Measurements from ENCODE around the gene NEUROD6.
A peak's percentile ranks its signal among the peaks of the same experiment; 100 is the strongest.

Gene NEUROD6

DNA sequence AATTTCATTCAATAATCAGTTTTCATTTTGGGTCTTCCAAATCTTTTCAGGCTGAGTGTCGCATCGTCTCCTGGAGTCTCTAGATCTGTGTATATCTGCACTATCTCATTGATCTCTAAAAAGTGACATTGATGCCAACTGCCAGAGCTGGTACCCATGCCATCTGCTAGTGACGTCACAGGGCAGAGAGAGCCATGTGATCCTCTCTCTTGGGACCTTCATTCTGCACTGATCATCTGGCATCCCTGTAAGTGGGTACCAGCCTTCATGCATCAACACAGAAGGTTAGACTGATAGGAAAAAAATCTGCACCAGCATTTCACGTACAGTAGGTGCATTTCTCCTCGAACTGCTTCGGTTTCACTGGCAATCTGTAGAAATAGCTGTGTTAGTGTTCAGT is at the start of gene NEUROD6:
NEUROD6 (minus strand) TSS at position 124 of the 400 bp plus-strand sequence. CDS start 1,458 bp downstream, outside the sequence.
- DNase-seq (ENCODE audit: low read depth), result no peak

DNA sequence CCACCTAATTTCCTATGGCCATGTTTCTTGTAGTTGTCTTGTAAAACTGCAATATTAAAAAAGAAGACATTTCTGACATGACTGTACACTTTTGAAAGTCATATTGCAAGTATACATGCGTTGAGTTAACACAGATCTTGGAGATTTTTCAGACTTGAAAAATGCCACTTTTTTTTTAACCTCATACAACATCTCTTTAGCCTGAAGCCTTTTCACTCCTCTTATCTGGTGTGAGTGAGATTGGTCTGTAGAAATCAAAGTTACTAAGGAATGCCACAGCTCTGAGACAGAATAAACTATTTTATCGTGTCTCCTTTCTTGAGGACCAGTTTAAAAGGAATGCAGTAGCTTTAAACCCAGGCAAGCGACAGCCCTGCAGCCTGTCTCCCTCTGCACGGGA is 43.9 kb upstream of the NEUROD6 start:
- no peak for DNase-seq (ENCODE audit: low read depth)

DNA sequence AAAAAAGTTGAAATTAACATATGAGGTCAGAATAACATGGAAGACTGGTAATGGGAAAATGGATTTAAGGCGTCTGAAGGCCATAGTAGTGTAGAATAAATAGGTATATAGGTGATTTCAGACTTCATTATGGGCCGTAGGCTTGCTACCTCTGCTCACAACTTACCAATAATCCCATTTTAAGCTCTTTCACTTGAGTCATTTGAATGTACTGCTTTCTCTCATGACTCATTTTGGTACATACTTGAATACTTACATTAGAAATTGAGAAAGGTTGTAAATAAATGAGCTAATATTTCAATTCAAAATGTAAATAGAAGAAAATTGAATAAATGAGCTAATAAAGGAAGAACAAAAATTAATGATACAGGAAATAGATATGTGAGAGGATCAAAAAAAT is 42.2 kb upstream of the NEUROD6 start:
- DNase-seq (ENCODE audit: low read depth), result no peak

DNA sequence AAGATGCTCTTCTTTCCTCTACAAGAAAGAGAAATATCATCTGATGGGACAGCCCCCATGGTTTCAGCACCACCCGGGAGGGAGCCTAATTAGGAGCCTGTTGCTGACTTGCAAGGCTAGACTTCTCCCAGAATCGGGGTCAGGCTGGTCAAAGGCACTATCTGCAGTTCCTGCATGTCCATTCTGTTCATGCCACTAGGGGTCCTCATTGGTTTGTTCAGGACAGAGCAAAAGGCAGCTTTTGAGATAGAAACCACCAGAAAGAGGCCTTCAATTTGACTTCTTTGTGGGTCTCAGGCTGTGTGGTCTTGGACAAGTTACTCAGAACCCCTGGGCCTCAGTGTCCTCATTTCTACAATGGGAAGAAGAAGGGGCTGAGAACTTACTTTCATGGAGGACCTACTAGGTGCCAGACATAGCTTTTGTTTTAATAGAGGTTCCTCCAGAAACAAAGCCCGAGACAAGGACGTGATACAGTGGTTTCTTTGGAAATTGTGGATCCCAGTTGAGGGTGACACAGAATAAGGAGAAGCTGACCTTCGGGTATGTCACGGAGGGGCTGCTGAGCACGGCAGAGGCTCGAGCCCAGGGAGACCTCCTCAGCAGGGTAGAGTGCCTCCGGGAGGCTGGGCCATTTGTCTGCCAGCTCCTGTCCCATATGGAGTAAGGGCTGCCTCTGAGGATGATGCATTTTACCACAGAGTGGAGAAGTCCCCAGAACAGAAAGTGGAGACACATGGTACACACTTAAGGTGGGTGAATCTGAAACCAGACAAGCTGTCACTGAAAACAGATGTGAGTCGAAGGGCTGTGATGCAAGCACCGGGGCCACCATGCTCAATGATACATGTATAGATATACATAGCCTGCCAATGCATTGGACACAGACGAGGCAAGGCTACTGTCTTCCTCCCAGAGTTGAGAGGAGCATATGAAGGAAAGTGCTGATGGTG is 33.1 kb upstream of the NEUROD6 start:
- DNase-seq (ENCODE audit: low read depth), result peak; percentile 19

DNA sequence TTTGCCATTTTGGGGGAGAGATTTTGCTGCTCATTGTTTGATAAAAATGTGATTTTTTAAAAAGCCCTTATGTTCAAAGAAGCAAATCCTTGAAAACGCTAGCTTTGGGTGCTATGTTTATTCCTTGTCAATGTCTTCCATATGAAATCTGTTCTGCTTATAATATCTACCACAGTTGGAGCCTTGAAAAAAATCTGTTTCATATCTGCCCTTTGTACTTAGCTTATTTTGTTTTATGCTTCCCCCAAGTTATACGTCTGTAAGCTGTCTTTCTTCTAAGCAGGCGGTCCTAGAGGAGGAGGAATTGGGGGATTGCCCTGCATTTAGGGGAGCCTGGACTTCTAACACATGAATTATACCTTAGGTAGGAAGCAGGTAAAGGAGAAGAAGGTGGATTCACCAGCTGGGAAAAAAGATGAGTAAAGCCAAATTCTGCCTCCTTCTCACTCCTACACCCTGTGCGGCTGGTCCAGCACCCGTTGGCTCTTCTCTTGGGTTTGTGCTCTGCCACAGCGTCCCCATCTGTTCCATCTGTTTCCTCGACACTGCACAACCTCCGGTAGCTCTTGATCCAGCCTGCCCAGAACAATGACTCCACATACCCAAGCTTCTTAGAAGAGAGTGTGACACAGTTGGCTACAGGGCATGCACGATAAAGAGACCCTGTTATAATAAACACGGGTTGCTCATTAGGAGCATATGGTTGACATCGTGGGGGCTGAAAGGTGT is 31.9 kb upstream of the NEUROD6 start:
- no peak for DNase-seq (ENCODE audit: low read depth)

DNA sequence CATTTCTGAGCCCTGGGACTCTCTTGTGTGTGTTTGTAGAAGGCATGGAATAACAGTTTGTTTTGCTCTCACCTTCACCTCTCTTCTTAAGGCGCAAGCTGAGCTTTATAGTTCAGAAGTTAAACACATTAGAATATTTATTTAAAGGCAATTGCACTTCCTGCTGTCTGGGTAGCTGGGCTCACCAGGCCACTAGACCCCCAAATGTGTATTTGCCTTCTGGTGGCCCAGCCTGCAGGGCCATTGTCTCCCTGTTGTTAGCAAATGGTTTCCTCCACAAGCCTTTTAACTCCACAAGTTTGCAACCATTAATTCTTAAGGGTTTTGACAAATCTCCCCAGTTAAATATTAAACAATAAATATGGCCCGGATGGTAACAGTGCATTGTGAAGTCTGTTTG is 31.1 kb upstream of the NEUROD6 start:
- no peak for DNase-seq (ENCODE audit: low read depth)

DNA sequence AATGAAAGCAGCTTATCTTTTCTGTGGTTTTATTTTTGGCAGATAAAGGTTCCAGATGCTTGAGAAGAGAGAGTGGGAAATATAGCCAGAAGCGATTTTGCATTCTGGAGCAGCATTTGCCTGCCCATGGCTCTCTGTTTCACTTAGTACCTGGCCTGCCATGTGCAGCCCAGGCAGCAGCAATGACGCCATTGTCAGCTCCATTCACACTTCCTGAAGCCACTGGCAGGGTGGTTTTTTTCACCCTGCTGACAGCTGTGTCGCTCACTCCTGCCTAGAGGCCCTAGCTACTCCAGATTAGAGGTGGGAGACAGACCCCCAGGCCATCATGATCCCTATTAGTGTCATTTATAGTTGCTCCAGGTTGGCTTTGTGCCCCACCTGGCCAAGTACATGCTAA is 30.1 kb upstream of the NEUROD6 start:
- no peak for DNase-seq (ENCODE audit: low read depth)

DNA sequence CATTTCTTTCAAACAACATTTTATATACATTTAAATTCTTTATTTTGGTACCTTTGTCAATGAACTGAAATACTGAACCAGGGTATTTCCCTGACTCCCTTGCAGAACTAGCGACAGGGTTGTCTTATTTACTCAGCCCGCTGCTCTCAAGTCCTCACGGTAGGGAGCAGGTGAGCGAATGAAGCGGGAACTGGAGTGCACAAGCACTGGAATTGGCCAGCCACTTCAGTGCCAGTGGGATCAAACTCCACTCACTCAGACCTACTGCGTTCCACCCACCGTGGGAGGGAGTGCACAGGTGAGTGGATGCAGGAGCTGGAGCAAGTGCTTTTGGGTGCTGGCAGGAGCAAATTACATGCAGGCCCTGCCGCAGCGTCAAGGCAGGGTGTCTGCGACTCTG is 28.1 kb upstream of the NEUROD6 start:
- DNase-seq (ENCODE audit: low read depth), result no peak

DNA sequence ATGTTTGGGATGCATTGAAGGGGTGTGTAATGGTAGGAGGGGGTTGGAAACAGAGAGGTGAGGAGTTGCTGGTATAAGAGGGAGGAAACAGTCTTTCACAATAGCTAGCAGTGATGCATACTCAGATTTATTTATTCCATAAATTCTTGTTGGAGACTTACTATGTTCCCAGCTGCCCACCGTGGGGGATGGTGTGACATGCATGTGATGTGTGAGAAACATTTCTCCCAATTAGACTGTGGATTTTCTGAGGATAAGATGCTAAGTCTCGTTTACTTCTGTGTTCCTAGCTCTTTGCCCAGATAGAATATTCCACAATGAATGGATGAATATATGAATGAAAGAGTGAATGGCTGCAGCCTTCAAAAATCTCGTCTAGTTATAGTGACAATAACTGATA is 23.0 kb upstream of the NEUROD6 start:
- no peak for DNase-seq (ENCODE audit: low read depth)

DNA sequence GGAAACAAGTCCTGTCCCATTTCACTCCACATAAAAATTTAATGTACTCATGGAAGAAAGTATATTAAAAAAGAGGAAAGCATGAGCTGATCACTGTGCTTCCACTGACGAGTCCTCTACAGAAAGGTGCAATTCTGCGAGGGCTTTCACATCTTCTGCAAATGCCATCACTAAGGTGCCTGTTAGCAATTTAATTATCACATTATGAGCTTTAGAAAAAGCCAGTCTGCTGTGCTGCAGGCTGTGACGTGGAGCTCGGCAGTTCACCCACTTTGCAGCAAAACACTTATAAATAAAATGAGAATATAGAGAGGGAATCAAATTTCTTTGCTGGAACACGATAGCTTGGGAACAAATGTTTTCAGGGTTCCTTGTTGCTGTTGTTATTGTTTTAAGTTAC is 22.5 kb upstream of the NEUROD6 start:
- DNase-seq (ENCODE audit: low read depth), result no peak

DNA sequence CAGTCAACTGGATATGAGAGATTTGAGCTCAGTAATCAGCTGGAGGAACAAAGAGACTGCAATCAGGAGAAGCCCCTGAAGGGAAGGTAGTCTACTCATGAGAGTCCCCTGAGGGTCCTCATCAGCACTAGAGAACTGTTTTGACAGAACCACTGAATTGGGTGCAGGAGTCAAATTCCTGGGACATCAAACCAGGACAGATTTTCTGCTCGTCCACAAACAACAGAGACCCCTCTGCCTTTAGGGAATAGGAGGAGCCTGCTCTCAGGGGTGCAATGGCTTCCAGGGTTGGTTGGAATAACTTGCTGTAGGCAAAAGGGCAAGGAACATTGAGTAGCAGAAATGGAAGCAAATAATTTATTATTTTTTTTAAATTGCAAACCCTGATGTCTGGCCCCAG is 21.9 kb upstream of the NEUROD6 start:
- no peak for DNase-seq (ENCODE audit: low read depth)

DNA sequence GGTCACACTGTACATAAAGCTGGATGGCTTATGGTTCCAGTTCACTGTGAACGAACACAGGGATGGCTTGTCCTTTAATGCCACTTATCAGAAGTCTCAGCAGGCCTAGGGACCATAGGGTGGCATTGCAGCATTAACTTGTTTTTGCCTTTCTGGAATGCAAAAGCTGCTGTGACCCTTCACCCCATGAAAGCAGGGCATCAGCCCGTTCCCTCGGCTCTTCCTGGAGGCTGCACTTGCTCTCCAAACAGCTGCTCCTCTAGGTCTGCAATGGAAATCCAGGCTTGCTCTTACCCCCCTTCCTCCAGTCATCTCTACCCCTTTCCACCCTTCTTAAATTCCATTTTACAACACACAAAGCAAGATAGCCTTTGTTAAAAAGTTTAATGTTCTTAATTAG is 17.9 kb upstream of the NEUROD6 start:
- no peak for DNase-seq (ENCODE audit: low read depth)

DNA sequence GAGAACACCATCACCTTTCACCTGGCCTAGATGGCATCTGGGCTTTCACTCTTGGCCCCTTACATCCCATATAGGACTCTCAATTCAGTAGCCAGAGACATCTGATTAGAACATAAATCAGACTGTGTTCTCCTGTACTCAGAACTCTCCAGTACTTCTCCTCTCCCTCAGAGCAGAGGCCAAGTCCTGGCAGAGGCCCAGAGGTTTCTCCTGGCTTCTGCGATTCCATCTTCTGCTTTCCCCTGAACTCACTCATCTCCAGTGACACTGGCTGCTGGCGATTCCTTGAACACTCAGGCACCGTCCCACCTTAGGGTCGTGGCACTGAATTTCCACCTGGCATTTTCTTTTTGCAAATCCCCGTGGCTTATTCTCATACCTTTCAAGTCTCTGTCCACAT is 4.9 kb upstream of the NEUROD6 start:
- DNase-seq (ENCODE audit: low read depth), result no peak

DNA sequence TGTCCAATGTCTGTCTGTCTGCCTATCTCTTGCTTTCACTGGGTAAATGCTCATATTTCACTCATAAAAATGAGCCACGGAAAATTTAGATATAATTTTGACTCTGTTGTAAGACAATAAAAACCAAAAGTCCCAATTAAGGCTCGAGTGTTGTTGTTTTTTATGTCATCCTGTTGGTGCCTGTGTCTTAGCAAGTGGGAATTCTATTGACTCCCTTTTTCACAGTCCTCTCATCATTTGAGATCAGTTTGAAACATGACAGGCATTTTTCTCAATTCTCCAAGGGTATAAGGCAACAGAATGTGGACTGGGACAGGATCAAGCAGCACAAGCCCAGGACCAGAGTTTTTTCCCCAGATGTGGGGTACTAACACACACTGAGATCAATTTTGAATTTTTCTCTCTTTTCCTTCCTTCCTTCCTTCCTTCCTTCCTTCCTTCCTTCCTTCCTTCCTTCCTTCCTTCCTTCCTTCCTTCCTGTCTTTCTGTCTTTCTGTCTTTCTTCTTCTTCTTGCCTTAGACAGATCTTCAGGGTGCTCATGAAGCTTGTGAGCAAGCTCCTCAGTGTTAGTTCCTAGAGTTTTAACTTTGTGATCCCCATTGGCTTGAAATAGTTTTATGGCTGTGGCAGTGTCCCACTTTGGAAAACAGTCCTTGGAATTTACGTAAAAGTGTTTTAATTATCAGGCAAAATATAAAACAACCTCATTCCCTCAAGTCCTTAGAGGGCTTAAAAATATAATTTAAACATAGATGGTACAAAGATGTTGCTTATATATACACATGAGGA is 3.2 kb upstream of the NEUROD6 start:
- no peak for DNase-seq (ENCODE audit: low read depth)

DNA sequence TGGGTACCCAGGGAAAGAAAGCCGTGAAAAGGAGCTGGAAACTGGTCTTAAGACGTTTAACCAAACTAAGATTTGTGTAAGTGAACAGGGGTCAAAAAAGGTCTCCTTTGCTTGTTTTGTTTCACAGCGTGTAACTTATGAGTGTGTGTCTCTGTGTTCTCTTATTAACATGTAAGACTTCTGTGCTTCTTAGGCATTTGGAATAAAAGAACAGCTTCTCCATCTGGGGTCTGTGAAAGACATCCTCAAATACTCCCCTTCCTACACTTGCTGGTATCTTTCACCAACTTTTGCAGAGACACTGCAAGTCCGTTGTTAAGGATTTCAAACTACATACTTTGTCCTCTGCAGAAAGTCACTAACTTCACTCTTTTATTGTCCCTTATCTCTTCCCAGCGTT is 615 bp upstream of the NEUROD6 start:
- no peak for DNase-seq (ENCODE audit: low read depth)

DNA sequence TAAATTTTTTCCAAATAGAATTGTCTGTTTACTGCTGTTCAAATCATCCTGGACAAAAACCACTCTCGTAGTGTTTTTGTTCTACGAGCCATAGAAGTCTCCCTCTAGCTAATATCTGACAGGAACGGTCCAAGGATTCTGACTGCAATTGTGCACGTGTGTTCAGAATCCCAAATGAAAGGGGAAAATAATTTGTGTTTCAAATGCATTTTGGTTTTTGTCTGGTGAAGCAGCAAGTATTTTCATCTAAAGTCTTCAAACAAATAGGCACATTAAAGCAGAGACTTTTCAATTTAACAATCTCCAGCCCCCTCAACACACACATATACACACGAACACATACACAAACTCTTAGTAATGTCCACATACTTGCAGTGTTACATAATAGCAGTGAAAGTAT is 475 bp downstream of the NEUROD6 start:
- no peak for DNase-seq (ENCODE audit: low read depth)

DNA sequence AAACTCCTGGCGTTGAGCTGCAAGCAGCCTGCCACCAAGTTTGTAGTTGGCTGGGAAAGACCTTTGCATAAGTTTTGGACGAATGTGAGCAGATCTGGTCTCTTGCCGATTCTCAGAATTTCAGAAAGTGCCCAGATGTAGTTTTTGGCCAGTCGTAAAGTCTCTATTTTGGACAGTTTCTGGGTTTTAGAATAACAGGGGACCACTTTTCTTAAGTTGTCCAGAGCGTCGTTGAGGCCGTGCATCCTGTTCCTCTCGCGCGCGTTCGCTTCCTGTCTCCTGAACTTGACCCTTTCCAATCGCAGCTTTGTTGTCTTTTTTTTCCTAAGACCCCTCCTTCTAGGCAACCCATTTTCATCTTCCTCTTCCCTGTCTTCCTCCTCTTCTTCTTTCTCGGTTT is 1.8 kb downstream of the NEUROD6 start:
- no peak for DNase-seq (ENCODE audit: low read depth)

DNA sequence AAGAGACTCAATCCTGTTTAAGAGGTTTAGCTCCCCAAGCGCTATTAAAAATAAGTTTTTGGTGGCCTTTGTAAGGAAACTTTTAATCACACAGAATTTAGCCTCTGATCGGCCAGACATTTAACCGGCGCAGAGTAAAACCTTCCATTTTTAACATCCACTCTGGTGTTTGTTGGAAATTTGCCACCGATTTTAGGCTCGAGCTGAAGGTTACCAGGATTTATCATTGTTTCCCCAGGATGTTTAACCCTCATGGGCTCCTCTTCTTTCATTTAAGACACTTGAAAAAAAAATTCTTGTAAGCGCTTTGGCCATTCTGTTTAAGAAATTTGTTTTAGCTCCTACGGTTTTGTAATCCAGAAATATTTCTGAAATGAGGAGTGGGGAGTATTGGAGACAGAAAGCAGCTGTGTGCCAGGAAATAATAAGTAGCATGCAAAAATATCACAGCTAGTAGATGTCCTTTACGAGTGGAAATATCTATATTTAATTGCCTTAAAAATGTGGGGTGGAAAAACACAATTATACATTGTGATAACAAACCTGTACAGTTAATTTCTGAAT is 3.4 kb downstream of the NEUROD6 start:
- no peak for DNase-seq (ENCODE audit: low read depth)

DNA sequence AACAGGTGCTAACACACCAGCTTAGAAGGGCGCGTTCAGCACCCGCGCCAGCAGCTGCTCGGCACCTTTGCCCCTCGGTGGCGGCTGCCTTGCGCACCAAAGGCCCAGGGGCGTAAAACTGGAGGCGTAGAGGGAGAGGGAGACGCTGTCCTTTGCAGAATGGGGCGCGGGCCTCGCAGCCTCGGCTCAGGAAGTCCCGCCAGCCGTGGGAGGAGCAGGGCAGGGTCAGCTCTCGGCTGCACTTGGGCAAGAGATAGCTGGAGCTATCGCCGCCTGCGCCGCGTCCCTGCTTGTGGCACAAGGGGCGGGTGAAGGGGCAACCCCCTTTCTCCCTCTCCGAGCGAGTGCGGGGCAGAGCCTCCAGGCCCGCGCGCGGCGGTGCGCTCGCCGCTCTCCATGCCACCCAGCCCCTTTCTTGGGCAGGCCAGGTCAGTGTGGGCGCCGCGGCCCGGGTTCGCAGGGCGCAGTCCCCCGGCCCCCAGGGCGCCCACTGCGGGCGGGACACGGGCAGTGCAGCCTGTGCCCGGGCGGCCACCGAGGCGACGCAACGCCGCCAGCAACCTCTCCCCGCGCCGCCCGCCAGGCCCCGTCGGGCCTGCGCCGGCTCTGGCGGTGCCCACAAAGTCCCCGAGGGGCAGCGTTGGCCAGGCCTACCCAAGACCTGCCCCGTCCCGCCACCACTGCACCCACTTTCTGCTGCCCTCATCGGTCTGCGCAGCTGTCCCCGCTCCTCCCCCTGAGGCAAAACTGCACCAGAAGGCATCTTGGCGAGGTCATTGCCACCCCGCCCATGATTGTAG is 4.1 kb downstream of the NEUROD6 start:
- no peak for DNase-seq (ENCODE audit: low read depth)

DNA sequence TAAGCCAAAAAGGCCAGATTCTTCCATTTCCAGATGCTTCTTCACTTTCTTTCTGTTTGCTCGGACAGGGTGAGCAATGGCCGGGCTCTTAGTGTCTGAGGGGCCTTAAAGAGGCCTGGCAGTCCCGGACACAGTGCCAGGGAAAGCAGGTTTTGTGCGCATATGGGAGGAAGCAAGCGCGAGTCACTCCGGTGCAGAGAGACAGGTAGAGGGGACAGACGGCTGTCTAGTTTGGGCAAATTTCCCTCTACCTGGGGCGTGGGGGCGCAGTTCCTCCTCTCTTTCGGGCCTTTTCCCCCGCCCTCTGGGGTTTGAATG is 4.7 kb downstream of the NEUROD6 start:
- DNase-seq (ENCODE audit: low read depth), result no peak

DNA sequence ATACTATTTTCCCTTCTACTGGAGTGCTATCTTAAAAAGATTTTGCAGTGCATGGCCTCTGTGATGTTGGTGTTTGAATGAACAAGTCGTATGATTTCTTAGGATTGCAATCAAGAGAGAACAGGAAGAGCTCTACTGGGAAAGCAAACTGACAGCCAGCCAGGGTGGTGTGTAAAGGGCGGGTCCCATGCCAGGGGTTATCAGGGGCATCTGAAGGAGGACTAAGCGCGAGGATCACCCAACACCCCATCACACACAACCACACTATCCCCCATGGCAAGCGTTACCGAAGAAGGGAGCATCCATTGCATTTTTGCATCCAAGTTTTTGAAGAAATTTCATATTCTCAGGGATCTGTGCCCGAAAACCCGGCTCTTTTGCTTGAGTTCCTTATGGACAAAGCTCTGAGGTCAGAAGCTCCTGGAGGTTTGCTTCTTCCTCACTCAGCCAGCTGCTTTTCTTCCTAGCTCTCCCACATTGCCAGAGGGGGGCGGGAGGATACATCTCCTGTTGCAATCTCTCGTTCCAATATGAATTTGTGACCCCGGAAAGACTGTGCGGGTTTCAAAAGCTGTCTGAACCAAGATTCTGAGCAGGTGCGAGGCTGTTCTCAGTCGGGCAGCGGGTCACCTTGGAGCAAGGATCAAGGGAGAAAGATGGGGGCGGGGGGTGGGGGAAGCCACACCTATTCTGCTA is 5.2 kb downstream of the NEUROD6 start:
- DNase-seq (ENCODE audit: low read depth), result no peak
